ENCODE results near the gene PARP8. TPM values are rescaled to one million over a fixed set of nuclear protein-coding genes. Genes with fewer than 3 reads are reported as not detected.

Gene PARP8
- total and polyA plus RNA-seq, 9 of the 15 experiments (the other 6 are each of a cell fraction or from before 2014, with no cell fraction given) = 0.03 to 0.31 TPM; not detected in 7

GRCh38 chr5:50889790-50890189, 223.4 kb downstream of the PARP8 start (continued):
- TF ChIP-seq UBTF (IDR thresholded peaks at IDR 0.05; ENCODE audit: borderline replicate concordance in 1 of 2, low read depth in 2 of 2, low read length in 2 of 2) = no peak
- no peak for TF ChIP-seq MAFF (IDR thresholded peaks at IDR 0.05; ENCODE audit: low read length)
- no peak for TF ChIP-seq ZNF644 (tag; IDR thresholded peaks at IDR 0.05; ENCODE audit: low read depth)
- no peak for TF ChIP-seq TBL1XR1 (IDR thresholded peaks at IDR 0.05; ENCODE audit: low read length in 2 of 2)
- no peak for TF ChIP-seq HINFP (tag; conservative IDR thresholded peaks at IDR 0.05; ENCODE audit: low read depth)

Other genes with a start within 250 kb of the PARP8 start
- gene EMB, start 225.3 kb upstream of the PARP8 start, total RNA-seq (2014; rRNA removed) = not detected in 2 replicates
- not detected in 2 replicates for gene EMB, start 225.3 kb upstream of the PARP8 start, total RNA-seq (2014; rRNA removed; fragmentation: Illumina TruSeq; extraction: Trizol)
- not detected in 2 replicates for gene EMB, start 225.3 kb upstream of the PARP8 start, total RNA-seq (2015; rRNA removed; fragmentation: Illumina TruSeq; extraction: Trizol)
- gene EMB, start 225.3 kb upstream of the PARP8 start, total RNA-seq (2021) = 0.27 and 0.31 TPM in 2 replicates
- not detected in 2 replicates for gene EMB, start 225.3 kb upstream of the PARP8 start, polyA plus RNA-seq (2011; rRNA removed)
- not detected in 2 replicates for gene EMB, start 225.3 kb upstream of the PARP8 start, polyA plus RNA-seq (2014; fragmentation: Illumina TruSeq; extraction: Trizol)
- not detected for gene EMB, start 225.3 kb upstream of the PARP8 start, polyA plus RNA-seq (2014; fragmentation: Nextera tagmentation; extraction: Ambion mirVana)
- not detected in 2 replicates for gene EMB, start 225.3 kb upstream of the PARP8 start, polyA plus RNA-seq (2014; rRNA removed)